ENCODE measurements around the gene KCNG3.

The KCNG3 gene

GRCh38 chr2:42449163-42450087 is 44.4 kb downstream of the KCNG3 start:
- no peak for DNase-seq (ENCODE audit: low read depth in 2 of 2)
- TF ChIP-seq CTCF (IDR thresholded peaks at IDR 0.05; ENCODE audit: low read depth, low read length): no peak
- no peak overlapping the region for H3K4me3 ChIP-seq (replicated peaks in 1 of 2; ENCODE audit: low read depth in 2 of 2, low read length in 2 of 2)

GRCh38 chr2:42448163-42448562 is 45.6 kb downstream of the KCNG3 start:
- no peak overlapping the region for H3K4me3 ChIP-seq (replicated peaks in 1 of 2; ENCODE audit: low read depth in 2 of 2, low read length in 2 of 2)
- no peak for TF ChIP-seq CTCF (IDR thresholded peaks at IDR 0.05; ENCODE audit: low read depth, low read length)
- DNase-seq (ENCODE audit: low read depth in 2 of 2): no peak

- DNase-seq (ENCODE audit: low read depth in 2 of 2): no peak
- TF ChIP-seq CTCF (IDR thresholded peaks at IDR 0.05; ENCODE audit: low read depth, low read length): no peak
These were observed 47.1 kb downstream of the KCNG3 start for GRCh38 chr2:42446503-42447271.

GRCh38 chr2:42443718-42444399 is 49.9 kb downstream of the KCNG3 start:
- H3K4me3 ChIP-seq (replicated peaks in 1 of 2; ENCODE audit: low read depth in 2 of 2, low read length in 2 of 2): no peak overlapping the region
- TF ChIP-seq CTCF (IDR thresholded peaks at IDR 0.05; ENCODE audit: low read depth, low read length): no peak
- no peak for DNase-seq (ENCODE audit: low read depth in 2 of 2)

More at GRCh38 chr2:42446503-42447271, 47.1 kb downstream of the KCNG3 start:
- H3K4me3 ChIP-seq (replicated peaks in 1 of 2; ENCODE audit: low read depth in 2 of 2, low read length in 2 of 2): no peak overlapping the region

GRCh38 chr2:42442774-42443173 is 51.0 kb downstream of the KCNG3 start:
- no peak overlapping the region for H3K4me3 ChIP-seq (replicated peaks in 1 of 2; ENCODE audit: low read depth in 2 of 2, low read length in 2 of 2)
- no peak for TF ChIP-seq CTCF (IDR thresholded peaks at IDR 0.05; ENCODE audit: low read depth, low read length)
- no peak for DNase-seq (ENCODE audit: low read depth in 2 of 2)

GRCh38 chr2:42438685-42439084 is 55.1 kb downstream of the KCNG3 start:
- TF ChIP-seq CTCF (IDR thresholded peaks at IDR 0.05; ENCODE audit: low read depth, low read length): no peak

More at GRCh38 chr2:42438685-42439084, 55.1 kb downstream of the KCNG3 start:
- no peak for DNase-seq (ENCODE audit: low read depth in 2 of 2)
- no peak overlapping the region for H3K4me3 ChIP-seq (replicated peaks in 1 of 2; ENCODE audit: low read depth in 2 of 2, low read length in 2 of 2)

Data from cardiac fibroblast (primary cell).